Measurements from ENCODE around the gene NELL1.

The NELL1 gene

DNA sequence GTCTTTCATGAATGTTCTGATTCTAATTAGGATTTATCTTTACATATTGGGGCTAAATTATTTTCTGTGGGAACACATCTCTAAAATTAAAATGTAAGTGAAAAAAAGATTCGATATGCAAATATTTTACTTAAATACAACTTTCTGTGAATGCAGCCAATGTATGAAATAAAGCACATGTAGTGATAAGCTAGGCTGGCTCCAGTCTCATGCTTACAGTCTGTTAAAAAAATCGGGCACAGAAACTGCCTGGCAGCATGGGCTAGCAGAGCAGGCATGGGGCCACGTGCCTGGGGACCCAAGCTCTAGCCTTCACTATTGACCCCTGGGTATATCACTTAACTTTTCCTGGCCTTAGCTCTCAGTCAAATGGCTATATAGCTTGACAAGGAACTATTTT is 46.5 kb downstream of the NELL1 start:
- DNase-seq (ENCODE audit: low read depth in 2 of 2), result no peak
- no peak overlapping the region for H3K4me3 ChIP-seq (replicated peaks in 1 of 2; ENCODE audit: low read depth in 2 of 2, low read length in 2 of 2)
- TF ChIP-seq, protein P1, sequence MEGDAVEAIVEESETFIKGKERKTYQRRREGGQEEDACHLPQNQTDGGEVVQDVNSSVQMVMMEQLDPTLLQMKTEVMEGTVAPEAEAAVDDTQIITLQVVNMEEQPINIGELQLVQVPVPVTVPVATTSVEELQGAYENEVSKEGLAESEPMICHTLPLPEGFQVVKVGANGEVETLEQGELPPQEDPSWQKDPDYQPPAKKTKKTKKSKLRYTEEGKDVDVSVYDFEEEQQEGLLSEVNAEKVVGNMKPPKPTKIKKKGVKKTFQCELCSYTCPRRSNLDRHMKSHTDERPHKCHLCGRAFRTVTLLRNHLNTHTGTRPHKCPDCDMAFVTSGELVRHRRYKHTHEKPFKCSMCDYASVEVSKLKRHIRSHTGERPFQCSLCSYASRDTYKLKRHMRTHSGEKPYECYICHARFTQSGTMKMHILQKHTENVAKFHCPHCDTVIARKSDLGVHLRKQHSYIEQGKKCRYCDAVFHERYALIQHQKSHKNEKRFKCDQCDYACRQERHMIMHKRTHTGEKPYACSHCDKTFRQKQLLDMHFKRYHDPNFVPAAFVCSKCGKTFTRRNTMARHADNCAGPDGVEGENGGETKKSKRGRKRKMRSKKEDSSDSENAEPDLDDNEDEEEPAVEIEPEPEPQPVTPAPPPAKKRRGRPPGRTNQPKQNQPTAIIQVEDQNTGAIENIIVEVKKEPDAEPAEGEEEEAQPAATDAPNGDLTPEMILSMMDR (IDR thresholded peaks at IDR 0.05; ENCODE audit: low read depth, low read length), result no peak

GRCh38 chr11:20719821-20720220 is 50.4 kb downstream of the NELL1 start:
- TF ChIP-seq, protein P1 (IDR thresholded peaks at IDR 0.05; ENCODE audit: low read depth, low read length), result no peak
- H3K4me3 ChIP-seq (replicated peaks in 1 of 2; ENCODE audit: low read depth in 2 of 2, low read length in 2 of 2), result no peak overlapping the region
- DNase-seq (ENCODE audit: low read depth in 2 of 2), result no peak

GRCh38 chr11:20723366-20723765 is 54.0 kb downstream of the NELL1 start:
- TF ChIP-seq, protein P1 (IDR thresholded peaks at IDR 0.05; ENCODE audit: low read depth, low read length), result no peak
- H3K4me3 ChIP-seq (replicated peaks in 1 of 2; ENCODE audit: low read depth in 2 of 2, low read length in 2 of 2), result no peak overlapping the region
- DNase-seq (ENCODE audit: low read depth in 2 of 2), result no peak

- TF ChIP-seq, protein P1 (IDR thresholded peaks at IDR 0.05; ENCODE audit: low read depth, low read length), result no peak
- no peak for DNase-seq (ENCODE audit: low read depth in 2 of 2)
- H3K4me3 ChIP-seq (replicated peaks in 1 of 2; ENCODE audit: low read depth in 2 of 2, low read length in 2 of 2), result no peak overlapping the region
Observed at GRCh38 chr11:20729597-20730105, 60.3 kb downstream of the NELL1 start.

DNA sequence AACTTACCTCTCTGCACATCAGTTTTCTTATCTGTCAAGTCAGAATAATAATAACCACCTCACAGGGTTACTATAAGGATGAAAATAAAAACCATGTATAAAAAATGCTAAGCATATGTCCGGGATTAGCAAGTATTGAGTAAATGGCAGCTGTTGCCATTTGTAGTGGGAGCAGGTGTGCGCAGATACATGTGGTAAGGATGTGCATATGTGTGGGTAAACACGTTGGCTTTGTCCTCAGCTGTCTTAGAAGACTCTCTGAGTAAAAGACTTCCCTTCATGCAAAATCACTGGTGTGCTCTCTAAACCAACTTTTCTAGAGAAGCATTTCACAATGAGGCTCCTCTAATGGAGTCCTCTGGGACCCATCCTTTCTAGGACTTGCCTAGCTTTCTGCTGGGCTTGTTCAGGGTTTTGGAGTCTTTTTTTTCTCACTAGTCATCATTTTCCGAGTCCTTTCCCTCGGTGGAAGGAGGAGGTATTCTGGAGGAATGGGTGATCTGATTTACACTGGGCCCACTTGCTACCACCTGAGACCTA is 62.4 kb downstream of the NELL1 start:
- TF ChIP-seq, protein P1 (IDR thresholded peaks at IDR 0.05; ENCODE audit: low read depth, low read length), result no peak
- H3K4me3 ChIP-seq (replicated peaks in 1 of 2; ENCODE audit: low read depth in 2 of 2, low read length in 2 of 2), result no peak overlapping the region
- no peak for DNase-seq (ENCODE audit: low read depth in 2 of 2)

DNA sequence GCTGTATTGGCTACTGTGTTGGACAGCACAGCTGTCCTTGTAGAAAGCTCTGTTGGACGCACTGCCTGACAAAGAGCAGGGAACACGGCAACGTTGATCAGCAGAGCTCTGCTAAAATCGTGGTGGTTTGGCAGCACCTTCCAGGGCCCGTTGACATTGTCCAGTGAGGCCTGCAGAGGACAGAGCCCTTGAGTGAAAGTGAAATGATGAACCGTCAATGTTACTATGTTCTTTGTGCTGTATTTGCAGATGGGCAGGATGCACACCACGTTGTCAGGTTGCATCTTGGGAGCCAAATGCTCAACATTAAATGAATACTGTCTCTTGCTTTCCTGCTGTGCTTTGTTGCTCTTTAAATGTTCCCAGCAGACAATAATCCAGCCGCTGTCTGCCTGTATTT is 69.7 kb downstream of the NELL1 start:
- no peak for DNase-seq (ENCODE audit: low read depth in 2 of 2)
- TF ChIP-seq, protein P1 (IDR thresholded peaks at IDR 0.05; ENCODE audit: low read depth, low read length), result no peak
- no peak overlapping the region for H3K4me3 ChIP-seq (replicated peaks in 1 of 2; ENCODE audit: low read depth in 2 of 2, low read length in 2 of 2)

DNA sequence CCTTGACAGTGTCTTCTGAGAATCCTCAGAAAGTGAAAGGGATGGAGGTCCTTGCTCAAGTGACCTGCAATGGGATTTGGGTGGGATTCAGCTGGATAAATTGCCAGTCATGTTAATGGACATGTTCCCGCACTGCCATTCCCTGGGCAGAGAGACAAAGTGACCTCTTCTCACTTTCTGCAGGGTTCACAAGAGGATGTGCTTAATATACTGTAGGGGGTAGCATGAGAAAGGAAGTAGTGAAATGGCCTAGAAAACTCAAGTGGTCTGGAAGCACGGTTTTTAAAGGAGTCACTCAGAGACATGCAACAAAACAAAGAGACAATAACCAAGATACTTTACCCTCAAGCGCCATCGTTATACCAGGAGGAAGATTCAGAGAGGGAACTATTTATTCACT is 70.2 kb downstream of the NELL1 start:
- no peak overlapping the region for H3K4me3 ChIP-seq (replicated peaks in 1 of 2; ENCODE audit: low read depth in 2 of 2, low read length in 2 of 2)
- no peak for DNase-seq (ENCODE audit: low read depth in 2 of 2)
- TF ChIP-seq, protein P1 (IDR thresholded peaks at IDR 0.05; ENCODE audit: low read depth, low read length), result no peak

All from cardiac fibroblast (primary cell).